K562 (cell line): Measurements from ENCODE around the gene NOBOX. TPM values are rescaled to one million over a fixed set of nuclear protein-coding genes. Genes with fewer than 3 reads are reported as not detected.

Source experiments
- ATAC-seq: fragments of 200-7000 bp; cut with Tn5 transposase; 3 replicates; pipeline ENCODE4 v1.9.1; 2020; ENCODE audit warnings: moderate library complexity
- BruUV-seq: library from RNA; stranded (reverse); fragments of 400-500 nt; replicated peaks from 2 replicates; lab custom pipeline; 2021; lab: Mats Ljungman, UMichigan
- CTCF ChIA-PET: fragments of 300-600 bp; formaldehyde crosslinking; extraction: SDS; loops from one replicate; lab custom pipeline; 2021; ENCODE audit warnings: low intra/inter-chr PET ratio; lab: Yijun Ruan, JAX
- POLR2A ChIA-PET: fragments of 300-600, 350-650 bp; sonication (Branson Sonifier 250); formaldehyde crosslinking; extraction: SDS; loops from one replicate; lab custom pipeline; 2021; ENCODE audit warnings: antibody characterized with exemption, inconsistent platforms; lab: Yijun Ruan, JAX
- DNase-seq, 4 experiments: peaks; one replicate each; pipeline versions ENCODE4 v3.0.0 to v3.0.0-alpha.2; 2011 to 2018; ENCODE audit warnings: low spot score in 3 of 4, mixed read lengths in 3 of 4; ENCODE audit errors: extremely low read depth in 1 of 4
- FAIRE-seq: peaks from 2 replicates; lab custom pipeline; 2011; peaks lifted over from hg19 to GRCh38; lab: Jason Lieb, UNC
- H2AFZ ChIP-seq: 2 replicates; pipeline ENCODE4 v1.6.0; 2011; ENCODE audit warnings: low read depth, low read length, control low read depth, inconsistent platforms
- H3K27ac ChIP-seq: fragments of 200-600 bp; 3 replicates; pipeline ENCODE4 v1.8.0; 2011; ENCODE audit warnings: low read depth, mild to moderate bottlenecking, control low read depth, inconsistent platforms, low read length, moderate library complexity, mixed read lengths; ENCODE audit errors: extremely low read depth
- H3K27me3 ChIP-seq, 2 experiments: fragments of 300-600 bp in 1 of 2; 2 replicates in 1 of 2; 3 replicates in 1 of 2; pipeline versions ENCODE4 v1.6.0 to v1.8.0; 2011; ENCODE audit warnings: inconsistent platforms in 2 of 2, low read length in 2 of 2, mild to moderate bottlenecking in 1 of 2, mixed read lengths in 1 of 2, moderate library complexity in 1 of 2; ENCODE audit not compliant: control insufficient read depth in 2 of 2, insufficient read depth in 2 of 2
- H3K36me3 ChIP-seq: fragments of 300-600 bp; 3 replicates; pipeline ENCODE4 v1.8.0; 2011; ENCODE audit warnings: mild to moderate bottlenecking, low read length, inconsistent platforms; ENCODE audit not compliant: control insufficient read depth, insufficient read depth
- H3K4me1 ChIP-seq, 2 experiments: fragments of 200-600 bp in 1 of 2; replicated peaks in 1 of 2; 2 replicates in 1 of 2; 3 replicates in 1 of 2; pipeline versions ENCODE4 v1.5.1 to v1.8.0; 2011; ENCODE audit warnings: inconsistent platforms in 2 of 2, low read length in 2 of 2, mild to moderate bottlenecking in 1 of 2, mixed read lengths in 1 of 2, moderate library complexity in 1 of 2; ENCODE audit not compliant: control insufficient read depth in 2 of 2, insufficient read depth in 2 of 2
- H3K4me2 ChIP-seq: 2 replicates; pipeline ENCODE4 v1.6.1; 2011; ENCODE audit warnings: low read length, control low read depth, inconsistent platforms, mixed read lengths; ENCODE audit not compliant: insufficient read depth
- H3K4me3 ChIP-seq: fragments of 200-600 bp; sonication (generic), shearing (Covaris generic); 2 replicates; pipeline ENCODE4 v1.5.1; 2016; ENCODE audit warnings: control low read depth, inconsistent platforms
- H3K79me2 ChIP-seq: fragments of 200-600 bp; 3 replicates; pipeline ENCODE4 v1.8.0; 2011; ENCODE audit warnings: low read length, inconsistent platforms; ENCODE audit not compliant: control insufficient read depth, insufficient read depth
- H3K9ac ChIP-seq, 2 experiments: 2 replicates each; pipeline versions ENCODE4 v1.6.0 to v1.6.1; 2011; ENCODE audit warnings: low read depth in 2 of 2, low read length in 2 of 2, control low read depth in 1 of 2, inconsistent platforms in 1 of 2, mild to moderate bottlenecking in 1 of 2, mixed read lengths in 1 of 2; ENCODE audit not compliant: insufficient read depth in 1 of 2
- H3K9me1 ChIP-seq: one replicate; pipeline ENCODE4 v1.6.0; 2011; ENCODE audit warnings: inconsistent platforms, mild to moderate bottlenecking, low read length, moderate library complexity; ENCODE audit not compliant: control insufficient read depth, insufficient read depth
- H3K9me3 ChIP-seq: replicated peaks from 2 replicates; pipeline ENCODE4 v1.5.1; 2011; ENCODE audit warnings: low read depth, low read length, inconsistent platforms; ENCODE audit not compliant: control insufficient read depth, insufficient read depth
- H4K20me1 ChIP-seq: replicated peaks from 2 replicates; pipeline ENCODE4 v1.6.1; 2011; ENCODE audit warnings: low read length, inconsistent platforms, mixed read lengths; ENCODE audit not compliant: control insufficient read depth, insufficient read depth
- ATF2 ChIP-seq: sonication (generic); formaldehyde crosslinking; IDR thresholded peaks from 2 replicates; pipeline ENCODE4 v1.8.1; 2022; ENCODE audit warnings: missing genetic modification reagents
- BHLHE40 ChIP-seq: IDR thresholded peaks from 2 replicates; pipeline ENCODE4 v1.6.1; 2011; ENCODE audit warnings: low read length, improper control_type of control experiment
- EP300 ChIP-seq: IDR thresholded peaks from 2 replicates; pipeline ENCODE4 v1.6.1; 2012; ENCODE audit warnings: low read length, improper control_type of control experiment
- MCM7 ChIP-seq, 2 experiments: fragments of 450-650 bp; IDR thresholded peaks; 2 replicates each; pipeline ENCODE4 v1.6.1; 2016 to 2018
- MEF2A ChIP-seq: IDR thresholded peaks from 2 replicates; pipeline ENCODE4 v1.6.1; 2011; ENCODE audit warnings: low read depth, mild to moderate bottlenecking, low read length, moderate library complexity; ENCODE audit not compliant: control insufficient read depth
- MEF2D ChIP-seq: conservative IDR thresholded peaks from 2 replicates; pipeline ENCODE4 v1.6.1; 2016; ENCODE audit warnings: low read depth, missing genetic modification characterization, missing compliant biosample characterization
- NFATC3 ChIP-seq: fragments of 450-650 bp; IDR thresholded peaks from 2 replicates; pipeline ENCODE4 v1.6.1; 2017; ENCODE audit warnings: mild to moderate bottlenecking
- PTTG1 ChIP-seq: fragments of 450-650 bp; IDR thresholded peaks from 2 replicates; pipeline ENCODE4 v1.6.1; 2016; ENCODE audit warnings: low read depth, mild to moderate bottlenecking, missing genetic modification characterization, missing compliant biosample characterization
- ZBTB8A ChIP-seq: fragments of 450-650 bp; IDR thresholded peaks from 2 replicates; pipeline ENCODE4 v1.6.1; 2018; ENCODE audit warnings: mild to moderate bottlenecking, moderate library complexity; ENCODE audit not compliant: partially characterized antibody
- ZNF561 ChIP-seq: fragments of 450-650 bp; formaldehyde crosslinking; conservative IDR thresholded peaks from 2 replicates; pipeline ENCODE4 v1.4.0; 2020; ENCODE audit warnings: mild to moderate bottlenecking, moderate library complexity
- ZSCAN29 ChIP-seq: fragments of 450-650 bp; IDR thresholded peaks from 2 replicates; pipeline ENCODE4 v1.6.1; 2017
- whole genome bisulfite sequencing: fragments of 100-300 bp; shearing (Covaris generic); methylation state at CpG from one replicate; pipeline ENCODE4 v1.1.6; 2016; ENCODE audit warnings: low coverage, mixed read lengths; ENCODE audit not compliant: insufficient coverage; ENCODE audit errors: missing lambda C conversion rate; 5-methylcytosine and 5-hydroxymethylcytosine counted together
- in situ Hi-C: fragments of 300-500 bp; cut with MboI; formaldehyde crosslinking; loops from 4 replicates; pipeline ENCODE4 v1.15.0; 2018; ENCODE audit warnings: inconsistent platforms, mixed read lengths
- intact Hi-C: fragments of 100-400 bp; cut with micrococcal nuclease; formaldehyde crosslinking; loops from 2 replicates; pipeline ENCODE4 v1.14.2; 2022
- polyA plus RNA-seq, 8 experiments: library from polyadenylated mRNA; depleted of rRNA in 4 of 8; stranded (reverse) in 5 of 8; unstranded in 3 of 8; fragments of >200 nt; fragmentation: Nextera tagmentation in 2 of 8; fragmentation: Illumina TruSeq in 1 of 8; extraction: Ambion mirVana in 2 of 8; extraction: Trizol in 1 of 8; gene quantifications; 2 replicates each; pipeline versions ENCODE4 v1.2.1 to v1.2.3, GENCODE V29; 2011 to 2014; ENCODE audit warnings: inconsistent platforms in 1 of 8, missing spikeins in 1 of 8
- total RNA-seq, 7 experiments: library from RNA; depleted of rRNA in 6 of 7; stranded (reverse); fragments of >200 nt in 6 of 7; fragmentation: Illumina TruSeq in 2 of 7; extraction: Trizol in 2 of 7; gene quantifications; 2 replicates each; pipeline versions ENCODE4 v1.2.1 to v1.2.3, GENCODE V29; 2011 to 2021; ENCODE audit warnings: low replicate concordance in 1 of 7
- TF ChIP-seq, protein P1 (sequence below): IDR thresholded peaks from 2 replicates; pipeline ENCODE4 v1.6.1; 2012; ENCODE audit warnings: low read depth, low read length, improper control_type of control experiment, borderline replicate concordance
- TF ChIP-seq, protein P2 (sequence below), 2 experiments: fragments of 450-650 bp; formaldehyde crosslinking in 1 of 2; IDR thresholded peaks; 2 replicates each; pipeline versions ENCODE4 v1.4.0 to v1.6.1; 2014 to 2020; ENCODE audit warnings: mild to moderate bottlenecking in 2 of 2, borderline replicate concordance in 1 of 2, low read depth in 1 of 2

NOBOX gene
- total and polyA plus RNA-seq, 9 of the 15 experiments (the other 6 are each of a cell fraction or from before 2014, with no cell fraction given): not detected

GRCh38 chr7:144398911-144399310 is 4.6 kb downstream of the NOBOX start:
- intact Hi-C loops: loop anchor here (10.0 kb wide), 1 partner anchor 224 kb away; no protein-coding TSS in a partner anchor
- DNase-seq (no peak), FAIRE-seq (no peak), ATAC-seq (no peak)
- H3K79me2 ChIP-seq: no peaks in the 10 kb centered on the region
- no peaks in the 10 kb centered on the region for H3K4me1 ChIP-seq
- no peak overlapping the region for H3K27ac ChIP-seq
- no peaks in the 10 kb centered on the region for H3K9me1 ChIP-seq
- no peak overlapping the region for H2AFZ ChIP-seq
- H4K20me1 ChIP-seq: no peaks in the 10 kb centered on the region
- H3K27me3 ChIP-seq: peaks cover 3 to 11% of the 10 kb centered on the region in 2 experiments
- no peak overlapping the region for H3K9ac ChIP-seq
- H3K36me3 ChIP-seq: no peaks in the 10 kb centered on the region
- H3K4me3 ChIP-seq: no peak overlapping the region
- WGBS: 0% methylated on average over 4 of the region's 6 CpGs
- ChIA-PET POLR2A (interaction anchor here (1.1 kb wide), 1 partner anchor 16 kb away, joined by 4 read pairs; no protein-coding TSS in a partner anchor), CTCF (no interaction called here)
- in situ Hi-C loops: no loop called here
- H3K9me3 ChIP-seq: no peaks in the 10 kb centered on the region
- H3K4me2 ChIP-seq: no peak overlapping the region
- no TSS peak for BruUV-seq
- no peak for TF ChIP-seq MEF2A
- no peak for TF ChIP-seq NFATC3
- no peak for TF ChIP-seq EP300
- no peak for TF ChIP-seq MEF2D
- no peak for TF ChIP-seq ATF2 (CRISPR knock-in tag)
- TF ChIP-seq ZSCAN29: no peak
- no peak for TF ChIP-seq ZNF561 (CRISPR knock-in tag)
- TF ChIP-seq BHLHE40: no peak
- no peak for TF ChIP-seq ZBTB8A
- TF ChIP-seq, protein P1, sequence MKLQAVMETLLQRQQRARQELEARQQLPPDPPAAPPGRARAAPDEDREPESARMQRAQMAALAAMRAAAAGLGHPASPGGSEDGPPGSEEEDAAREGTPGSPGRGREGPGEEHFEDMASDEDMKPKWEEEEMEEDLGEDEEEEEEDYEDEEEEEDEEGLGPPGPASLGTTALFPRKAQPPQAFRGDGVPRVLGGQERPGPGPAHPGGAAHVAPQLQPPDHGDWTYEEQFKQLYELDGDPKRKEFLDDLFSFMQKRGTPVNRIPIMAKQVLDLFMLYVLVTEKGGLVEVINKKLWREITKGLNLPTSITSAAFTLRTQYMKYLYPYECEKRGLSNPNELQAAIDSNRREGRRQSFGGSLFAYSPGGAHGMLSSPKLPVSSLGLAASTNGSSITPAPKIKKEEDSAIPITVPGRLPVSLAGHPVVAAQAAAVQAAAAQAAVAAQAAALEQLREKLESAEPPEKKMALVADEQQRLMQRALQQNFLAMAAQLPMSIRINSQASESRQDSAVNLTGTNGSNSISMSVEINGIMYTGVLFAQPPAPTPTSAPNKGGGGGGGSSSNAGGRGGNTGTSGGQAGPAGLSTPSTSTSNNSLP: no peak
- TF ChIP-seq PTTG1 (tag): no peak
- TF ChIP-seq MCM7 (IDR thresholded peaks at IDR 0.05): no peak
- TF ChIP-seq, protein P2, sequence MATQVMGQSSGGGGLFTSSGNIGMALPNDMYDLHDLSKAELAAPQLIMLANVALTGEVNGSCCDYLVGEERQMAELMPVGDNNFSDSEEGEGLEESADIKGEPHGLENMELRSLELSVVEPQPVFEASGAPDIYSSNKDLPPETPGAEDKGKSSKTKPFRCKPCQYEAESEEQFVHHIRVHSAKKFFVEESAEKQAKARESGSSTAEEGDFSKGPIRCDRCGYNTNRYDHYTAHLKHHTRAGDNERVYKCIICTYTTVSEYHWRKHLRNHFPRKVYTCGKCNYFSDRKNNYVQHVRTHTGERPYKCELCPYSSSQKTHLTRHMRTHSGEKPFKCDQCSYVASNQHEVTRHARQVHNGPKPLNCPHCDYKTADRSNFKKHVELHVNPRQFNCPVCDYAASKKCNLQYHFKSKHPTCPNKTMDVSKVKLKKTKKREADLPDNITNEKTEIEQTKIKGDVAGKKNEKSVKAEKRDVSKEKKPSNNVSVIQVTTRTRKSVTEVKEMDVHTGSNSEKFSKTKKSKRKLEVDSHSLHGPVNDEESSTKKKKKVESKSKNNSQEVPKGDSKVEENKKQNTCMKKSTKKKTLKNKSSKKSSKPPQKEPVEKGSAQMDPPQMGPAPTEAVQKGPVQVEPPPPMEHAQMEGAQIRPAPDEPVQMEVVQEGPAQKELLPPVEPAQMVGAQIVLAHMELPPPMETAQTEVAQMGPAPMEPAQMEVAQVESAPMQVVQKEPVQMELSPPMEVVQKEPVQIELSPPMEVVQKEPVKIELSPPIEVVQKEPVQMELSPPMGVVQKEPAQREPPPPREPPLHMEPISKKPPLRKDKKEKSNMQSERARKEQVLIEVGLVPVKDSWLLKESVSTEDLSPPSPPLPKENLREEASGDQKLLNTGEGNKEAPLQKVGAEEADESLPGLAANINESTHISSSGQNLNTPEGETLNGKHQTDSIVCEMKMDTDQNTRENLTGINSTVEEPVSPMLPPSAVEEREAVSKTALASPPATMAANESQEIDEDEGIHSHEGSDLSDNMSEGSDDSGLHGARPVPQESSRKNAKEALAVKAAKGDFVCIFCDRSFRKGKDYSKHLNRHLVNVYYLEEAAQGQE (IDR thresholded peaks at IDR 0.05; ENCODE audit: borderline replicate concordance): no peak
- TF ChIP-seq, protein P2 (CRISPR knock-in tag; IDR thresholded peaks at IDR 0.05; ENCODE audit: low read depth): no peak
